ENCODE results near the gene SPCS3.

DNA sequence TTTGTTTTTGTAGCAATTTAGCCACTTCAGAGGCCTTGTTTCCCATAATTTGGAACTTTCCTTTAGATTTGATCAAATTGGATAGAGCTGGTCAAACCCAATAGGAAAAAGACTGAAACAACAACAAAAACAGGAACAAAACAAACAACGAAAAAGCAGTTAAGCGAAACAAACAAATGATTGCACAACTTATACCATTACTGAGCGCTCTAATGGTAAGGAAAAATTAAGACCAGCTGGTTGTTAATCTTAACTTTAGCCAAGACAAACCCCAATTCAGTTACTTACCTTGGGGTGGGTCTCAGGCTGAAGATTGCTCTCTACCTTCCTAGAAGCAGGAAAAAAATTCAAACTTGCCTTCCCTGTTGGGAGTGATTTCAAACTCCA, 38.3 kb downstream of the SPCS3 start:
- TF ChIP-seq GATA3 (IDR thresholded peaks at IDR 0.05; ENCODE audit: low read depth, low read length) (no peak), GATA2 (IDR thresholded peaks at IDR 0.05; ENCODE audit: low read depth, low read length) (no peak)

Measured in SH-SY5Y (cell line).